ENCODE data around the gene KRT6A. TPM values are rescaled to one million over a fixed set of nuclear protein-coding genes. Genes with fewer than 3 reads are reported as not detected.

The KRT6A gene
- total and polyA plus RNA-seq, 2 of the 8 experiments (the other 6 are each of a cell fraction or from before 2014, with no cell fraction given), result 0.11 TPM; not detected in 1

- Histone ChIP-seq H2BK15ac (ENCODE audit: low read length) (no peak overlapping the region), H3K23ac (ENCODE audit: insufficient read length) (no peak overlapping the region), H3K23me2 (ENCODE audit: low read depth, low read length) (no peaks in the 10 kb centered on the region), H4K20me1 (replicated peaks in 1 of 2; ENCODE audit: control insufficient read depth in 1 of 2, insufficient read depth in 2 of 2, low read length in 2 of 2) (no peaks in the 10 kb centered on the region), H3K79me1 (ENCODE audit: low read depth, low read length) (no peaks in the 10 kb centered on the region), H3K4me2 (ENCODE audit: insufficient read depth in 1 of 2, low read depth in 2 of 2, low read length in 2 of 2) (no peak overlapping the region), H3K9me3 (ENCODE audit: insufficient read depth in 2 of 2, low read depth in 1 of 2, low read length in 1 of 2) (no peaks in the 10 kb centered on the region), H2AK5ac (ENCODE audit: low read depth, low read length) (no peak overlapping the region), H3K27ac (ENCODE audit: low read depth, low read length) (no peak overlapping the region), H2BK20ac (ENCODE audit: low read length) (no peak overlapping the region), H2BK5ac (ENCODE audit: low read depth, low read length) (no peak overlapping the region), H3K9ac (replicated peaks in 1 of 4; ENCODE audit: extremely low read depth in 1 of 4, low read depth in 3 of 4, low read length in 3 of 4) (no peak overlapping the region), H3K18ac (ENCODE audit: extremely low read depth, low read length) (no peak overlapping the region; the same call in 1 of the 2 replicates), H3K14ac (ENCODE audit: insufficient read length) (no peak overlapping the region), H3K79me2 (ENCODE audit: control insufficient read depth in 1 of 2, insufficient read depth in 2 of 2, low read length in 2 of 2) (no peaks in the 10 kb centered on the region), H3K36me3 (ENCODE audit: control insufficient read depth in 2 of 4, insufficient read depth in 4 of 4, low read length in 3 of 4) (no peaks in the 10 kb centered on the region), H2BK120ac (replicated peaks; ENCODE audit: low read depth, low read length) (no peak overlapping the region), H4K91ac (replicated peaks; ENCODE audit: insufficient read length, low read length) (no peak overlapping the region), H3K27me3 (replicated peaks in 1 of 4; ENCODE audit: control insufficient read depth in 3 of 4, extremely low read depth in 1 of 4, insufficient read depth in 3 of 4, low read length in 3 of 4) (no peaks in the 10 kb centered on the region), H3K56ac (replicated peaks; ENCODE audit: insufficient read length, low read depth, low read length) (no peak overlapping the region), H2AFZ (ENCODE audit: low read length) (no peak overlapping the region), H3K4ac (replicated peaks; ENCODE audit: insufficient read length, low read depth, low read length) (no peak overlapping the region), H3K4me1 (replicated peaks in 1 of 4; ENCODE audit: control insufficient read depth in 3 of 4, insufficient read depth in 4 of 4, low read length in 3 of 4) (no peaks in the 10 kb centered on the region), H2BK12ac (ENCODE audit: low read depth, low read length) (no peak overlapping the region), H3K4me3 (ENCODE audit: extremely low read depth in 1 of 4, insufficient read depth in 2 of 4, low read depth in 3 of 4, low read length in 4 of 4) (no peak overlapping the region), H4K8ac (ENCODE audit: extremely low read depth, insufficient read depth, low read length) (no peak overlapping the region), H4K5ac (ENCODE audit: insufficient read length, low read depth, low read length) (no peak overlapping the region)
- DNase-seq (ENCODE audit: low read depth in 1 of 2, low spot score in 2 of 2) (no peak), FAIRE-seq (no peak)
- ChIA-PET POLR2A (ENCODE audit: partially characterized antibody) (no interaction called here), CTCF (ENCODE audit: partially characterized antibody) (interaction anchor here (0.5 to 5.4 kb wide), 9 partner anchors 9 to 743 kb away, joined by 3 to 22 read pairs (median 5); partner anchors contain the start of genes KRT5 and KRT84)
- 77% methylated on average over 1 of the region's 1 CpG; no CpG with 5 or more reads in 1 of the 2 experiments for WGBS, 2 experiments (ENCODE audit: extremely low coverage in 1 of 2, insufficient coverage in 1 of 2, insufficient read length in 1 of 2, insufficient replicate concordance in 2 of 2, low coverage in 1 of 2, low lambda C conversion rate in 2 of 2, missing lambda C conversion rate in 1 of 2)
- TF ChIP-seq BACH1 (IDR thresholded peaks at IDR 0.05; ENCODE audit: low read length) (no peak), E2F6 (IDR thresholded peaks at IDR 0.05) (no peak), CEBPB (IDR thresholded peaks at IDR 0.05; ENCODE audit: low read depth, low read length) (no peak), TAF1 (IDR thresholded peaks at IDR 0.05; ENCODE audit: low read depth, low read length) (no peak), SP2 (IDR thresholded peaks at IDR 0.05; ENCODE audit: low read length) (no peak), EP300 (IDR thresholded peaks at IDR 0.05; ENCODE audit: borderline replicate concordance in 1 of 2, low read depth in 2 of 2, low read length in 2 of 2) (no peak), SP4 (IDR thresholded peaks at IDR 0.05; ENCODE audit: low read length) (no peak)
Observed at GRCh38 chr12:52535574-52535973, 42.5 kb upstream of the KRT6A start.
